NCI-H1417 treated with DMSO at 0.1 percent for 48 hours (cell line): ENCODE results near the gene SCT.

ENCODE experiments used
- DNase-seq: peaks from one replicate; lab custom pipeline; 2025; lab: John Stamatoyannopoulos, UW

SCT gene

GRCh38 chr11:621838-622237 lies 5.1 kb downstream of the SCT start:
- DNase-seq = no peak

GRCh38 chr11:620935-621814 lies 5.8 kb downstream of the SCT start:
- DNase-seq = no peak

- no peak for DNase-seq
Observed at GRCh38 chr11:620201-620600, 6.8 kb downstream of the SCT start.

- DNase-seq = no peak
Observed at GRCh38 chr11:619628-620050, 7.3 kb downstream of the SCT start.

GRCh38 chr11:618856-619627 lies 7.9 kb downstream of the SCT start:
- no peak for DNase-seq

GRCh38 chr11:617912-618682 lies 8.9 kb downstream of the SCT start:
- DNase-seq = no peak

- DNase-seq = no peak
Observed at GRCh38 chr11:617199-617911, 9.6 kb downstream of the SCT start.

GRCh38 chr11:616320-617198 lies 10.4 kb downstream of the SCT start:
- no peak for DNase-seq

GRCh38 chr11:615504-616319 lies 11.3 kb downstream of the SCT start, which contains the start of gene IRF7:
IRF7 (minus strand) TSS chr11:615950; CDS start chr11:615364, 586 bp downstream.
- DNase-seq = no peak

- no peak for DNase-seq
Observed at GRCh38 chr11:614623-615503, 12.1 kb downstream of the SCT start.

GRCh38 chr11:614021-614622 lies 12.9 kb downstream of the SCT start:
- DNase-seq = no peak

GRCh38 chr11:613369-613968 lies 13.5 kb downstream of the SCT start:
- no peak for DNase-seq

GRCh38 chr11:612961-613300 lies 14.1 kb downstream of the SCT start:
- no peak for DNase-seq

- no peak for DNase-seq
Observed at GRCh38 chr11:612201-612960, 14.6 kb downstream of the SCT start.

- DNase-seq = no peak
Observed at GRCh38 chr11:611001-611996, 15.7 kb downstream of the SCT start.
